Measurements from ENCODE around the gene RALGPS1. TPM values are rescaled to one million over a fixed set of nuclear protein-coding genes. Genes with fewer than 3 reads are reported as not detected.

Gene RALGPS1
- 1.1 and 7.1 TPM in 2 replicates for total RNA-seq

DNA sequence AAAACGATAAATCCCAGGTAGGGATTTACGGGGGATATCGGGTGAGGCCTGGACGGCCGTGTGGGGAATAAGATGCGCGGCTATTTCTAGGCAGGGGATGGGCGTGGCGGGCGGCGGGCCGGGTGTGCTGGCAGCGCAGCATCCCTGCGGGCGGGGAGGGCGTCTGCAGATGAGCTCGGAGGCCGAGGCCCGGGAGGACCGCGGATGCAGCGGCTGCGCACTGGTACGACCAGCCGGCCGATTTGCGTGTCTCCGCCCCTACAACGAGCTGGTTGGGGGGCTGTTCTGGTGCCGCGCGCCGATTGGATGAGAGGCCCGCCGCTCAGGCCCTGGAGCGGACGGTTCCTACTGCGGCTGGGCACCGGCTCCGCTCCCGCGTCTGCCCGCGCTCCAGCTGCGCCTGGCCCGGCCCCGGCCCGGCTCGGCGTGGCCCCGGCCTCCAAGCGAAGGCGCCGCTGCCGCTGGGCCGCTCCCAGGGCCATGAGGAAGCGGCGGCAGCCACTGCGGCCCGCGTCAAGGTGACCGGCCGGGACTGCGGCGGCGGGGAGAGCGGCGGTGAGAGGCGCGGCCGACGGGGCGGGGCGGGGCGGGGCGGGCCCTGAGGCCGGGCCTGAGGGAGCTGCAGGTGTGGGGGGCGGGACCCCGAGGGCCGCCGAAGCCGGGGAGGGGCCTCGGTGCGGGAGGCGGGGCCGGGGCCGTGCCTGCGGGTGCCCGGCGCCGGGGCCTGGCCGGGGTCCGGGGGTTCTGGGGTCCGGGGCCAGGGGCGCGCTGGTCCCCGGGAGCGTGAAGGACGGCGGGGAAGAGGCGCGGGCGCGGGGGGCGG is at the start of gene RALGPS1:
Gene RALGPS1 (plus strand): TSS at position 325 of the 823 bp plus-strand sequence. CDS start 47,508 bp downstream, outside the sequence.

GRCh38 chr9:127122176-127123063 is 207.8 kb downstream of the RALGPS1 start, which contains the start of gene ANGPTL2:
ANGPTL2 (minus strand) TSS chr9:127122635; CDS start chr9:127108731, 13,904 bp downstream.

GRCh38 chr9:127264462-127265219 is 350.1 kb downstream of the RALGPS1 start, which contains the start of gene GARNL3:
GARNL3 (plus strand) TSS chr9:127264774; CDS start chr9:127264878, 104 bp downstream.

Other genes with a start within 250 kb of the RALGPS1 start
- 3.1 and 4.8 TPM in 2 replicates for gene ZBTB43, start 109.7 kb upstream of the RALGPS1 start, total RNA-seq
- 2.8 and 8.0 TPM in 2 replicates for gene ZBTB34, start 54.1 kb upstream of the RALGPS1 start, total RNA-seq
- 0.98 and 3.7 TPM in 2 replicates for gene ANGPTL2, start 207.9 kb downstream of the RALGPS1 start, total RNA-seq

Data from mesangial cell (primary cell).